Measurements from ENCODE around the gene XXYLT1. TPM values are rescaled to one million over a fixed set of nuclear protein-coding genes. Genes with fewer than 3 reads are reported as not detected.
"Not testable (repeated sequence)": the region's sequence is repeated elsewhere in the genome, so short reads cannot be mapped to it uniquely, and the experiment has no call there.

The XXYLT1 gene
- total RNA-seq, 1 experiment from 2014 or later: 29.4 TPM

GRCh38 chr3:195219351-195220230 is 51.4 kb downstream of the XXYLT1 start:
- DNase-seq (ENCODE audit: low read depth): no peak
- in situ Hi-C loops (cut with HindIII; ENCODE audit: low pct_unique_long_range_greater_than_20kb, low sequenced_read_pairs): no loop called here

DNA sequence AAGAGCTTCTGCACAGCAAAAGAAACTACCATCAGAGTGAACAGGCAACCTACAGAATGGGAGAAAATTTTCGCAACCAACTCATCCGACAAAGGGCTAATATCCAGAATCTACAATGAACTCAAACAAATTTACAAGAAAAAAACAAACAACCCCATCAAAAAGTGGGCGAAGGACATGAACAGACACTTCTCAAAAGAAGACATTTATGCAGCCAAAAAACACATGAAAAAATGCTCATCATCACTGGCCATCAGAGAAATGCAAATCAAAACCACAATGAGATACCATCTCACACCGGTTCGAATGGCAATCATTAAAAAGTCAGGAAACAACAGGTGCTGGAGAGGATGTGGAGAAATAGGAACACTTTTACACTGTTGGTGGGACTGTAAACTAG is 52.6 kb downstream of the XXYLT1 start:
- in situ Hi-C loops (cut with HindIII; ENCODE audit: low pct_unique_long_range_greater_than_20kb, low sequenced_read_pairs); DNase-seq (ENCODE audit: low read depth): not testable (repeated sequence)

DNA sequence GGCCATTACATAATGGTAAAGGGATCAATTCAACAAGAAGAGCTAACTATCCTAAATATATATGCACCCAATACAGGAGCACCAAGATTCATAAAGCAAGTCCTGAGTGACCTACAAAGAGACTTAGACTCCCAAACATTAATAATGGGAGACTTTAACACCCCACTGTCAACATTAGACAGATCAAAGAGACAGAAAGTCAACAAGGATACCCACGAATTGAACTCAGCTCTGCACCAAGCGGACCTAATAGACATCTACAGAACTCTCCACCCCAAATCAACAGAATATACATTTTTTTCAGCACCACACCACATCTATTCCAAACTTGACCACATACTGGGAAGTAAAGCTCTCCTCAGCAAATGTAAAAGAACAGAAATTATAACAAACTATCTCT is 55.4 kb downstream of the XXYLT1 start:
- in situ Hi-C loops (cut with HindIII; ENCODE audit: low pct_unique_long_range_greater_than_20kb, low sequenced_read_pairs); DNase-seq (ENCODE audit: low read depth): not testable (repeated sequence)

GRCh38 chr3:195214381-195214780 is 56.6 kb downstream of the XXYLT1 start:
- in situ Hi-C loops (cut with HindIII; ENCODE audit: low pct_unique_long_range_greater_than_20kb, low sequenced_read_pairs): no loop called here
- no peak for DNase-seq (ENCODE audit: low read depth)

DNA sequence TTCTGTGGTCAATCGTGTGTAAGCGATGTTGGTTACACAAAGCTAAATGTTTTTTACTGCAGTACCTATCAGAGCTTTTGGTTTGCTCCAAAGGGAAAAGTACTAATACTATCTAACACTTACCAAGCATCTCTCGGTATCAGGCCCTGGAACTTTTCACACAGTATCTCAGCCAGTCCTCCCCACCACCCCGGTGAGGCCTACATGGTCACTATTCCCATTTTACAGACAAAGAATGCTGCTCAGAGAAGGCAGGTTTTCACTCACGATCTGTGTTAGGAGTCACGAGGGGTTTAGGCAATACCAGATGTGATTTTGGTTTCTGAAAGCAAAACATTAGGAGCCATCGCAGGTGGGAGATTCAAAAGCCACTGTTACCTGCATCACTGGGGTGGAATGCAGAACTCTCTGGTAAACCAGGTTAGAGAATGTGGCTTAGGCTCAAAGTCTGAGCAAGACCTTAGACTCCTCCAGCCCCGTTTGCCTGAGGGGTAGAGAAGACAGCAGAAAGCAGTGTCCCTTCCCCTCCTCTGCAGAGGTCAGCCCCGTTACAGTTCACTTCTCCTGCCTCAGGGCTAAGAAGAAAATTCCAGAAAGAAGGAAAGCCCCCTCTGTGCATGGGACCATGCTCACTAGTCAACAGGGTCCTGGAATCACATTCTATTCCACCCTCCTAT is 57.2 kb downstream of the XXYLT1 start:
- no peak for DNase-seq (ENCODE audit: low read depth)
- in situ Hi-C loops (cut with HindIII; ENCODE audit: low pct_unique_long_range_greater_than_20kb, low sequenced_read_pairs): no loop called here

DNA sequence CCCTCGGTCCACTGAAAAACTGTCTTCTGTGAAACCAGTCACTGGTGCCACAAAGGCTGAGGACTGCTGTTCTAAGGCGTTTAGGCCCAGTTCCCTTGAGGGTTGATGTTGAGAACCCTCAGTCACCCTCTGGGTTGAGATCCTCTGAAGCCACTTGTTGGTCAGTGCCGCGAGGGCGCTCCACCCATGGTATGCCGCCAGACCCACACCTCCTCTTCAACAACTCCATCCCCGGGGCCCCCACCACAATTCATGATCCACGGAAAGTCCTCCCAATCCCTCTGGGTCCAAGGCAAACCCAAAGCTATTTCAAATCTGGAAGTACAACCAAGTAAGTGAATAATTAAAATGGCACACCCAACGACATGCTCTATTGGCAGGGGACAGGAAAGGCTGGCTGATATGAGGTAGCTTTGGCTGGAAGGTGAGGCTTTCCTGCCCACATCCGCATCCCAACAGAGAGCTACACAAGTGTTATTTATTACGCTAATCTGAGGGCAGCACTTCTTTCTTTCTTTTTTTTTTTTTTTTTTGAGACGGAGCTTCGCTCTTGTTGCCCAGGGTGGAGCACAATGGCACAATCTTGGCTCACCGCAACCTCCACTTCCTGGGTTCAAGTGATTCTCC is 58.1 kb downstream of the XXYLT1 start:
- no peak for DNase-seq (ENCODE audit: low read depth)
- in situ Hi-C loops (cut with HindIII; ENCODE audit: low pct_unique_long_range_greater_than_20kb, low sequenced_read_pairs): no loop called here

- DNase-seq (ENCODE audit: low read depth): no peak
- in situ Hi-C loops (cut with HindIII; ENCODE audit: low pct_unique_long_range_greater_than_20kb, low sequenced_read_pairs): no loop called here
These were observed 58.8 kb downstream of the XXYLT1 start for GRCh38 chr3:195212033-195212748.

GRCh38 chr3:195210266-195210973 is 60.5 kb downstream of the XXYLT1 start:
- in situ Hi-C loops (cut with HindIII; ENCODE audit: low pct_unique_long_range_greater_than_20kb, low sequenced_read_pairs): no loop called here
- no peak for DNase-seq (ENCODE audit: low read depth)

- in situ Hi-C loops (cut with HindIII; ENCODE audit: low pct_unique_long_range_greater_than_20kb, low sequenced_read_pairs): no loop called here
- DNase-seq (ENCODE audit: low read depth): no peak
These were observed 61.1 kb downstream of the XXYLT1 start for GRCh38 chr3:195209847-195210265.

- in situ Hi-C loops (cut with HindIII; ENCODE audit: low pct_unique_long_range_greater_than_20kb, low sequenced_read_pairs): no loop called here
- no peak for DNase-seq (ENCODE audit: low read depth)
These were observed 61.7 kb downstream of the XXYLT1 start for GRCh38 chr3:195209083-195209846.

GRCh38 chr3:195208631-195209030 is 62.3 kb downstream of the XXYLT1 start:
- in situ Hi-C loops (cut with HindIII; ENCODE audit: low pct_unique_long_range_greater_than_20kb, low sequenced_read_pairs): no loop called here
- DNase-seq (ENCODE audit: low read depth): no peak

DNA sequence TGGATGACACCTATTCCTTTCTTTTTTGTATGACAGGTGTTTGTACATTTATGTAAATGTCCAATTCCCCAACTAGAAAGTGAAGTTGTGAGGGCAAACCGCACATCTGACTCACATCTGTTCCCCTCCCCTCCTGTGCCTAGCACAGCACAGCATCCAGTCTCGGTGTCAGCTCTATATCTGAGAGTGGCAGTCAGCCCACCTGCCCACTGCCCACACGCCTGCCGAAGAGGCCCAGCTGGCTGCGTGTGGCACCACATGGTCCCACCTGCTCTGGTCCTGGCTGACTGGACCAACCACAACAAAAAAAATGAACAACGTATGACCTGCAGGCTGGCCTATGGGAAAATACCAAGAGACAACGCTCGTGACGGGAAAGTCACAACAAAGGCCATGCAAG is 62.8 kb downstream of the XXYLT1 start:
- in situ Hi-C loops (cut with HindIII; ENCODE audit: low pct_unique_long_range_greater_than_20kb, low sequenced_read_pairs): no loop called here
- DNase-seq (ENCODE audit: low read depth): no peak

DNA sequence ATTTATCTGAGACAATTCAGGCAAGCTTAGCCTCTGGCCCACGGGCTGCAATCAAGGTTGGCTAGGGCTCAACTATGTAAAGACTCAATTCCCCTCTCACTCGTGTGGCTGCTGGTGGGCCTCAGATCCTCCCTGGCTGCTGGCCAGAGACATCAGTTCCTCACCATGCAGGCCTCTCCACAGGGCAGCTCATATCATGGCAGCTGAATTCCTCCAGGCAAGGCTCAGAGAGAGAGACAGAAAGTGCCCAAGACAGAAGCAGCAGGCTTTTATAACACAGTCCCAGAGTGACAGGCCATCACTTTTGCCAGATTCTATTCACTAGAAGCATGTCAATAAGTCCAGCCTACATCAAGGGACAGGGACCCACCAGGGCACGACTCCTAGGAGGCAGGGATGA is 63.2 kb downstream of the XXYLT1 start:
- in situ Hi-C loops (cut with HindIII; ENCODE audit: low pct_unique_long_range_greater_than_20kb, low sequenced_read_pairs): no loop called here

GRCh38 chr3:195207056-195207455 is 63.9 kb downstream of the XXYLT1 start:
- in situ Hi-C loops (cut with HindIII; ENCODE audit: low pct_unique_long_range_greater_than_20kb, low sequenced_read_pairs): no loop called here
- DNase-seq (ENCODE audit: low read depth): no peak

More for the DNA sequence above, 63.2 kb downstream of the XXYLT1 start:
- no peak for DNase-seq (ENCODE audit: low read depth)

- peak; percentile 89 for DNase-seq (ENCODE audit: low read depth)
- in situ Hi-C loops (cut with HindIII; ENCODE audit: low pct_unique_long_range_greater_than_20kb, low sequenced_read_pairs): no loop called here
These were observed 66.4 kb downstream of the XXYLT1 start for GRCh38 chr3:195204360-195205163.

- in situ Hi-C loops (cut with HindIII; ENCODE audit: low pct_unique_long_range_greater_than_20kb, low sequenced_read_pairs): no loop called here
- DNase-seq (ENCODE audit: low read depth): no peak
These were observed 67.4 kb downstream of the XXYLT1 start for GRCh38 chr3:195203606-195204005.

DNA sequence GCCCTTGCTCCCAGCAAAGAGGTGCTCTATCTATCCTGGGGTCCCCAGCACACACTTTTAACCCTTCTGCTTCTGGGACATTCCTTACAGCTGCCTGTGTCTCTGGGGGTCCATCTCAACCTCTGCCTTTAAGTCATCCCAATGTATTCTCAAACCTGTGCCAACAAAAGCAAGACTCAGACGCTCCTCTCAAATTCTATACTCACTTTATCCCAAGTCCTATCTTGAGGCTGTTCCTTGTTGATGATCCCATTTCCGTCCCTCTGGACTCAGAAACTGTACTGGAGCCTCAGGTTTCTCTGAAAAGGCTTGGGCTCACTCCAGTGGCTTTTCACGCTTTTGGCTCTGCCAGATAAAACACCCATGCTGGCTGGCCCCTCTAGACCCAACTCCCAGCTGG is 69.7 kb downstream of the XXYLT1 start:
- no peak for DNase-seq (ENCODE audit: low read depth)
- in situ Hi-C loops (cut with HindIII; ENCODE audit: low pct_unique_long_range_greater_than_20kb, low sequenced_read_pairs): no loop called here
